GM23338 (cell line): ENCODE measurements around the gene OSGIN1. TPM values are rescaled to one million over a fixed set of nuclear protein-coding genes. Genes with fewer than 3 reads are reported as not detected.

Experiments used
- ATAC-seq: fragments of 200-7000 bp; cut with Tn5 transposase; 3 replicates; pipeline ENCODE4 v1.9.1; 2020
- DNase-seq: peaks from one replicate; pipeline ENCODE4 v3.0.0-alpha.2; 2015; ENCODE audit warnings: low spot score
- H2AFZ ChIP-seq: fragments of 200-600 bp; sonication (generic); 2 replicates; pipeline ENCODE4 v1.8.0; 2016; ENCODE audit warnings: antibody characterized with exemption, mild to moderate bottlenecking, moderate library complexity
- H3F3A ChIP-seq: fragments of 200-600 bp; sonication (generic); replicated peaks from 2 replicates; pipeline ENCODE4 v1.8.0; 2017; ENCODE audit warnings: antibody characterized with exemption, mixed run types, low read depth
- H3K27ac ChIP-seq: fragments of 200-600 bp; sonication (generic); 2 replicates; pipeline ENCODE4 v1.6.1; 2016; ENCODE audit warnings: low read depth
- H3K27me3 ChIP-seq: fragments of 200-600 bp; sonication (generic); 2 replicates; pipeline ENCODE4 v1.8.0; 2016; ENCODE audit warnings: mild to moderate bottlenecking, mixed run types, moderate library complexity; ENCODE audit not compliant: insufficient read depth
- H3K36me3 ChIP-seq: fragments of 200-600 bp; sonication (generic); 2 replicates; pipeline ENCODE4 v1.8.0; 2016; ENCODE audit warnings: mild to moderate bottlenecking; ENCODE audit not compliant: insufficient read depth
- H3K4me1 ChIP-seq: fragments of 200-600 bp; sonication (generic); 2 replicates; pipeline ENCODE4 v1.8.0; 2016; ENCODE audit warnings: mild to moderate bottlenecking, moderate library complexity; ENCODE audit not compliant: insufficient read depth
- H3K4me2 ChIP-seq: fragments of 200-600 bp; sonication (generic); 2 replicates; pipeline ENCODE4 v1.7.1; 2017; ENCODE audit warnings: mixed run types
- H3K4me3 ChIP-seq: fragments of 200-600 bp; sonication (generic); 2 replicates; pipeline ENCODE4 v1.6.1; 2016; ENCODE audit warnings: mixed run types
- H3K79me2 ChIP-seq: fragments of 200-600 bp; sonication (generic); replicated peaks from 2 replicates; pipeline ENCODE4 v1.8.0; 2017; ENCODE audit warnings: mild to moderate bottlenecking; ENCODE audit not compliant: insufficient read depth
- H3K9me2 ChIP-seq: fragments of 200-600 bp; sonication (generic); 2 replicates; pipeline ENCODE4 v1.8.0; 2017; ENCODE audit not compliant: insufficient read depth
- H4K20me1 ChIP-seq: fragments of 200-600 bp; sonication (generic); replicated peaks from 2 replicates; pipeline ENCODE4 v1.8.0; 2017; ENCODE audit warnings: mild to moderate bottlenecking; ENCODE audit not compliant: insufficient read depth
- H3K27ac Mint-ChIP-seq: 2 replicates; pipeline ENCODE4 v1.8.0; 2020; ENCODE audit warnings: inconsistent platforms, mild to moderate bottlenecking, moderate library complexity, mixed read lengths
- H3K27me3 Mint-ChIP-seq: 3 replicates; pipeline ENCODE4 v1.8.0; 2022; ENCODE audit warnings: low read depth, mild to moderate bottlenecking, moderate library complexity, mixed read lengths, inconsistent platforms; ENCODE audit not compliant: insufficient read depth, poor library complexity
- H3K36me3 Mint-ChIP-seq: 3 replicates; pipeline ENCODE4 v1.8.0; 2021; ENCODE audit warnings: low read depth, mild to moderate bottlenecking, inconsistent platforms, moderate library complexity, mixed read lengths
- H3K4me1 Mint-ChIP-seq: 3 replicates; pipeline ENCODE4 v1.8.0; 2020; ENCODE audit warnings: mild to moderate bottlenecking, inconsistent platforms, mixed read lengths
- H3K4me3 Mint-ChIP-seq: 3 replicates; pipeline ENCODE4 v1.8.0; 2021; ENCODE audit warnings: moderate library complexity, mild to moderate bottlenecking, inconsistent platforms, mixed read lengths
- H3K9me3 Mint-ChIP-seq: 3 replicates; pipeline ENCODE4 v1.8.0; 2020; ENCODE audit warnings: moderate library complexity, mild to moderate bottlenecking, inconsistent platforms, mixed read lengths
- EZH2 ChIP-seq: fragments of 200-600 bp; sonication (generic); IDR thresholded peaks from one replicate; pipeline ENCODE4 v1.8.0; 2017; ENCODE audit warnings: antibody characterized with exemption, mild to moderate bottlenecking, low read depth; ENCODE audit not compliant: unreplicated experiment
- NANOG ChIP-seq: IDR thresholded peaks from 2 replicates; pipeline ENCODE4 v1.6.1; 2016; ENCODE audit warnings: antibody characterized with exemption, borderline replicate concordance
- POLR2AphosphoS5 ChIP-seq: IDR thresholded peaks from 2 replicates; pipeline ENCODE4 v1.6.1; 2016; ENCODE audit warnings: antibody characterized with exemption, low read depth
- STAT1 ChIP-seq: IDR thresholded peaks from one replicate; pipeline ENCODE4 v1.6.1; 2016; ENCODE audit warnings: antibody characterized with exemption; ENCODE audit not compliant: unreplicated experiment
- ZNF114 ChIP-seq: fragments of 250-450 bp; sonication (Bioruptor Pico); IDR thresholded peaks from 2 replicates; pipeline ENCODE4 v1.5.0; 2020; ENCODE audit warnings: mild to moderate bottlenecking, moderate library complexity
- ZNF331 ChIP-seq: fragments of 250-450 bp; sonication (Bioruptor Pico); IDR thresholded peaks from 2 replicates; pipeline ENCODE4 v1.5.0; 2020; ENCODE audit warnings: low read depth, mild to moderate bottlenecking, moderate library complexity
- polyA plus RNA-seq: library from polyadenylated mRNA; unstranded; fragments of >200 nt; fragmentation: Nextera tagmentation; extraction: Ambion mirVana; gene quantifications from 2 replicates; pipeline ENCODE4 v1.2.1, GENCODE V29; 2016
- total RNA-seq: library from RNA; depleted of rRNA; stranded (reverse); fragments of >200 nt; shearing (Covaris generic); gene quantifications from 2 replicates; pipeline ENCODE4 v1.2.3, GENCODE V29; 2014

OSGIN1 gene
- total and polyA plus RNA-seq, 2 experiments from 2014 or later, result 0.32 to 1.6 TPM

DNA sequence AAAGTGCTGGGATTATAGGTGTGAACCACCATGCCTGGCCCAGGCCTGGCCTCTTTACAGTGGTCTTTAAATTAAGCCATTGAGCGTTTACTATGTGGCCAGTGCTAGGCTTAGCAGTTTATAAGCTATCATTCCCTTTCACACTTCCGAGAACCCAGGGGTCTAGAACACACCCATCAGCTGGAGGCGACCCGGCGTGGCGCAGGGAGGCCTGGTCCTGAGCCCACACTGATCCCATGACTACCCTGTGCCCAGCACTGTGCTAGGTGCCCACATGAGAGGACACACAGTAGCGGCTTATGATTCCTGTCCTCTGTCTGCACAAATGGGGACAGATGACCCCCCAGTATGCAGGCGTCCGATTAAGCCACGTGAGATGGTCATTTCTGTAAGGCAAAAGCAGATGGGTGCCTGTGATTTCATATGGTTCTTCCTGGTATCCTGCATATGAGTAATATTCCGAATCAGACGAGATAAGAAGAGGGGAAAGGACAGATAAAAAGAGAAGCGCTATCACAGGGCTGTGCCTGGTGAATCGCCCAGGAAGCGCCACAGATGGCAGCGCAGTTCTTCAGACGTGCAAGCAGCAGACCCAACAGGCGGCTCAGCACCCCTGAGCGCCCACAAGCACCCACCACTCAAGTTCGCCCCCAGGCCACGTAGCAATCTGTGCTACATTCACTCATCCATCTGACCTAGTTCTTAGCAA, 5.3 kb downstream of the OSGIN1 start (continued):
- TF ChIP-seq EZH2 (no peak), STAT1 (no peak), POLR2AphosphoS5 (no peak)

DNA sequence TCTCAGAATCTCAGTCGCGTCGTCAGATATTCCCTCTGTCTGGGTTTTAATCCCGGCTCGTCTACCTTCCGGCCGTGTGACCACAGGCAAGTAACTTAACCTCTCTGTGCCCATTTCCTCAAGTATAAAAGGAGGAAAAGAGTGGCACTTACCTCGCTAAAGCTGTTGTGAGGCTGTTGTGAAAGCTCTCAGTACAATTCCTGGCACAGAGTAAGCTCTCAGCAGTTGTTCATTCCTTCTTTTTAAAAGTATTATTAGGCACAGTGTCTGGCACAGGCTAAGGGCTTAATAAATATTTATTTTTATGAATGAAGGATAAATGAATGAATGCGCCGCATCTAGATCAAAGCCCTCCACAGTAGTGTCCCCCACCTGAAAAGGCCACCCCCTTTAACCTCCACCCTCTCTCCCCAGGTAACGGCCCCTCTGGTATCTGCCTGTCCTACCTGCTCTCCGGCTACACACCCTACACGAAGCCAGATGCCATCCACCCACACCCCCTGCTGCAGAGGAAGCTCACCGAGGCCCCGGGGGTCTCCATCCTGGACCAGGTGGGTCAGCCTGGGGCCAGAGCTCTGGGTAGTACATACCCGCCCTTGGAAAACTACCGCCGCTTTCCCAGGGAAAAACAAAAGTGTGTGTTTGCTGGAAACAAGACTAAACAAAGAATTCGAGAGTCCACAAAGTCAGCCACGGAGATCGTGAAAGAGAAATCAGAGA, 6.0 kb downstream of the OSGIN1 start:
- Histone ChIP-seq H3K9me2 (no peaks in the 10 kb centered on the region), H3K4me3 (no peak overlapping the region), H2AFZ (no peak overlapping the region), H3K4me1 (no peaks in the 10 kb centered on the region), H3K36me3 (no peaks in the 10 kb centered on the region), H3K27me3 (no peaks in the 10 kb centered on the region), H4K20me1 (no peaks in the 10 kb centered on the region), H3K27ac (no peak overlapping the region), H3K79me2 (no peaks in the 10 kb centered on the region), H3F3A (no peaks in the 10 kb centered on the region), H3K4me2 (no peak overlapping the region)
- Mint-ChIP-seq H3K27me3 (no peaks in the 10 kb centered on the region), H3K4me1 (peaks cover 7% of the 10 kb centered on the region), H3K36me3 (no peaks in the 10 kb centered on the region), H3K9me3 (no peaks in the 10 kb centered on the region), H3K4me3 (no peak overlapping the region), H3K27ac (no peak overlapping the region)
- ATAC-seq (no peak), DNase-seq (no peak)
- TF ChIP-seq POLR2AphosphoS5, result no peak
- TF ChIP-seq ZNF114 (CRISPR knock-in tag), result no peak

DNA sequence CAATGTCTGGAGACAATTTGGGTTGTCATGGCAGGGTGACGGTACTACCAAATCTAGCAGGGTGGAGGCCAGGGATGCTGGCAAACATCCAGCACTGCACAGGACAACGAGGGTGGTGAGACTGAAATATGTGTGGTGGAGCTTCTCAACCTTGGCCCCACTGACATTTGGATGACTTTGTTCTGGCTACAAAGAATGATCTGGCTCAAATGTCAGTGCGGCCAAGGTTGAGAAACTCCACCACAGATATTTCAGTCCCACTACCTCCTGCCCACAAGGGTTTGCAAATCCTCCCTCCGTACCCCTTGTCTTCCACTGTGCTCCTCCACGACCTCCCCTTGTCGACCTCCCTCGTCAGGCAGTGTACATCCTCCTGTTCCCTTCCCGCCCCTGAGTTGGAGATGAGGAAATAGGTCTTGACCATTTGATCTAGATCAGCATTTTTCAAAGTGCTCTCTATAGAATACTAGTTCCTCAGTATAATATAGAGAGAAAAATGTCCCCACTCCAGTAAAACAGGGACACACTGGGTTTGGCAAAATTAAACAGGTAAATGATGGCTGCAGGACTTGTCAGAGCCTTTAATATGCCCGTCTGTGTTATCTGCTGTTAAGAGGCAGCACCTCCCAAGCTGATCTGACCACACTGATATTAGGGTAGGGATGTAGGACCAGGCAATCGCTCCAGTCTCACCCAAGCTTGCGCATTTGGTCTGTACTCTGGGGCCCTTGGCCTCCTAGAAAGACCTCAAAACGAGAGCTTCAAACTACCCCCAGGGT, 6.8 kb downstream of the OSGIN1 start:
- no peak for DNase-seq
- Histone ChIP-seq H3K27ac (no peak overlapping the region), H3K27me3 (no peaks in the 10 kb centered on the region), H4K20me1 (no peaks in the 10 kb centered on the region), H3K4me3 (no peak overlapping the region), H3K4me2 (no peak overlapping the region), H3K36me3 (no peaks in the 10 kb centered on the region), H3K9me2 (no peaks in the 10 kb centered on the region), H3F3A (no peaks in the 10 kb centered on the region), H2AFZ (no peak overlapping the region), H3K79me2 (no peaks in the 10 kb centered on the region), H3K4me1 (no peaks in the 10 kb centered on the region)
- Mint-ChIP-seq H3K36me3 (no peaks in the 10 kb centered on the region), H3K4me3 (no peak overlapping the region), H3K27ac (no peak overlapping the region), H3K27me3 (no peaks in the 10 kb centered on the region), H3K9me3 (no peaks in the 10 kb centered on the region), H3K4me1 (no peaks in the 10 kb centered on the region)
- no peak for ATAC-seq
- TF ChIP-seq NANOG (no peak), ZNF331 (CRISPR knock-in tag) (no peak)
